Endometrium (tissue), 2 donors: ENCODE measurements around the gene CTSZ.

Source experiments
- FAIRE-seq: peaks from 2 replicates; lab custom pipeline; 2012; peaks lifted over from hg19 to GRCh38; lab: Jason Lieb, UNC
- donor health status: control.
- donor health status: control.

The CTSZ gene

DNA sequence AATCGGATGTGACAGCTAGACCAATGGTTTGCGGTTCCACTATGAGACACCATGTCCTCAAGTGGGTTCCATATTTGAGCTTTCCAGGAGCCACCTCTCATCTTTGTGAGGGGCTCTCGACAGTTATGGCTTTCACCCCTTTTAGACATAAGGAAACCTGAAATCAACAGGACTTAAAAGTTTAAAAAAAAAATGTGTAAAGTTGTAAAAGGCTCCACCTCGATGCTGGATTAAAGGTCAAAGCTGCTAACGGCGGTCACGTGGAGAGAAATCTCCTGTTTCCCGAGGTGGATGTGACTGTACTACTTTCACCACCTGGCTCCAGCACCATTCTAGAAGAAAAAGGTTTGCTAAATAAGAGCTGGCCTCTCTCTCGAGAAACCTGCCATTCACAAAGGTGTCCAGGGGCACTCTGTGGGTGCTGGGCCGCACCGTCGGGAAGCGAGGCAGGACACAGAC is 24.5 kb upstream of the CTSZ start:
- no peak for FAIRE-seq

DNA sequence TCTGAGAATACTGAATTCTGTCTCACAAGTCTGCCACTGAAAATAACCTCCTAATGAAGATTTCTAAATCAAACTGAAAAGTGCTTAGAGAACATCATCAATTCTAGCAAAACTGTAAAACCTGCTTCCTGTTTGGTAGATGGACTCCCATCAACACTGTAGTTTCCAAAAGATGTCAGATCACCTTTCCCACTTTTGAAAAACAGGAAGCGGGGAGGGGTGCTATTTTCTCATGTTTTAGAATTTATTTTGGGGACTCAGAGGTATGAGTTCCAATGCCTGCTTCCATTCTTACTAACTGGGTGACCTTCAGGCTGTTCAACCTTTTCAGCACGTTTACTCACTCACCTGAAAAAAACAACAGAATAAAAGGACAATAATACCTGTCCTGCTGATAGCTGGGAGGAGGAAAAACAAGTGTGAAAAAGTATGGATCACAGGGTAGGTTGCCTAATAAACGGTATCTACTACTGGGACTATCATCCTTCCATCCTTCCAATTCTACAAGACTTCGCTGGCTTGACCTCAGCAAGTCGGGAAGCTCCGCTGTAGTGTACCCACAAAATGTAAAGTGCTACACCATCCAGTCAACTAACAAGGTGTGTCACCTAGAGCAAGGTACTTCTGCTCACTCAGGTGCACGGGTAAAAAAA is 24.0 kb upstream of the CTSZ start:
- no peak for FAIRE-seq

DNA sequence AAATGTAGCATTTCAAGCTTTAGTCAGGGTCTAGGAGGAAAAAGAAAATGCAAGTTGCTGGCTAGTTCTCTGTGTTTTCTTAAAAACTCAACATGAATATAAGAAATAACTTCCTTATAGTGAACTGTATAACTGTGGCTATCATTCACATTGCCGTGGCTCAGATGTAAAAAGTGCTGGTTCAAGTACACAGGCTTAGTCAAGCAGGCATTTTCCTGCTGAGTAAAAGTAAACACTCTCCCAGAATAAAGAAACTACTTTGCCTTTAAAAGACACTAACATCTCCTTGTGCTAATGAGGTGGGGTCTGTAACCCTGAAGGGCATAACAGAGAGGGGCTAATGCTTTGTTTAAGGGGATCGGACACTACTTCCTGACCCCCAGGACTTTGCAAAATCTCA is 21.8 kb upstream of the CTSZ start:
- no peak for FAIRE-seq

DNA sequence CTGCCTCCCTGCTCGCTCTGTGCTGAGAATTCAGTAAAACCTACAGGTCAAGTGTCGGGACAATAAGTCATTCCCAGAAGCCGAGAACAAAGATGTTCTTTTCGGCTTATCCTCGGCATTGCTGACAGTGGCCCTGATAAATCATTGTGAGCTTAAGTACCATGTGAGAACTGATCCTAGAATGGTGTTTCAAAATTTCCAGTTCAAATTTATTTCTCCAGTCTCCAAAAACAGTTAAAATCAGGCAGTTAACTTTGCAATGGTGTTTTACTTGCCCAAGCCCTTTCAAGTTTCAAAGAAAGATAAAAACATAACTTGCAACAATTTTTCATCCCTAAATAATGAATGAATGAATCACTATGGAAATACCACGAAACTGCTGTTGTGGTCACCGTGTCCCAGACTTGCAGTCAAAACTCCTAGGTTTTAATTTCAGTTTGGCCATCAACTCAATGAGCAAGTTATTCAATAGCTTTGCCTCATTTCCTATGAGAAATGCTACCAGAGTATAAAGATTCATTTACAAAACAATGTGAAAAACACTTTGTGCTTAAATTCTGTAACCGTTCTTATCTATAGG is 20.8 kb upstream of the CTSZ start:
- FAIRE-seq = no peak

DNA sequence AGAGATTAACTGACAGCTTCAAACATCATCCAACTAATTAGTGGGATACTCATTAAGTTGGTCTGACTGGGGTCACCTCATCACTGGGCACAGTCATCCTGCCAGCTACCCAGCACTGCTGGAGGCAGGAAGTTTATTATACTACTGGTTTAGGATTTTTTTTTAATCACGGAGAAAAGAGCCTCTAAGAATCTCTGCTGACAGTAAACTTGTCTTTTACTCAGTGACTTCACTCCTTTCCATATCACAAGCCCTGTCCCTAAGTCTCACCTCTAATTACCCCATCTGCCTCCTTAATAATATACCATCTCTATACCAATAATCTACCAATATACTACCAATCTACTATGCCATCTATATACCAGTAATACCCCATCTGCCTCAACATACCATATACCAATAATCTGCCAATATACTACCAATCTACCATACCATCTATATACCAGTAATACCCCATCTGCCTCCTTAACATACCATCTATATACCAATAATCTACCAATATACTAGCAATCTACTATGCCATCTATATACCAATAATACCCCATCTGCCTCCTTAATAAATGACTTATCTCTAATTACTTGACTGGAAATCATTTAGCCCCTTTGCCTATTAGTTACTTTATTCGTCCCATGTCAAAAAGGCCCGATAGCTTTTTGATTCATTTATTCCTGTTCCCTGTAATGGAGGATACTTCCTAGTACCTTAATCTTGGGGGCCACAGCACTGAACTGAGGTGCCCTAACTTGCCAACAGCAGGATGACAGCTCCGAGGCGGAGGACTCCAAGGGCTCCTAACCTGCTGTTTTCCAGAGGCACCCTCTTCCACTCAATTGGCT is 20.1 kb upstream of the CTSZ start:
- no peak for FAIRE-seq

DNA sequence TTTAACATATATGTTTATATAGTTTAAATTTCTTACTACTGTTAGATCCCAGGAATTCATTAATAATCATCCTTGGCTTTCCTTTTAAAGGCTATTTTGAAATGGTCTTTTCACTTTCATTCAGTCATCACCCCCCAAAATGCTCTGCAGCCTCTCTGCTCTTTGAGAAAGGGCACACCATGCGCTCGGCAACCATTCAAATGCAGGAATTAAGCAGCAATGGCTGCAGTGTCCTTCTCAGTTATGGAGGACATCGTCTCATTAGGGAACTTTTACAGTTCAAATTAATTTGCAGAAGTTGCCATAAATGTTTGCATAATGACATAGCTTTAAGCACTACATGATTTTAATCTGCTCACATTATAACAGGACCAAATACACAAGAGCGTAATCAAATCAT is 18.5 kb upstream of the CTSZ start:
- FAIRE-seq = no peak

DNA sequence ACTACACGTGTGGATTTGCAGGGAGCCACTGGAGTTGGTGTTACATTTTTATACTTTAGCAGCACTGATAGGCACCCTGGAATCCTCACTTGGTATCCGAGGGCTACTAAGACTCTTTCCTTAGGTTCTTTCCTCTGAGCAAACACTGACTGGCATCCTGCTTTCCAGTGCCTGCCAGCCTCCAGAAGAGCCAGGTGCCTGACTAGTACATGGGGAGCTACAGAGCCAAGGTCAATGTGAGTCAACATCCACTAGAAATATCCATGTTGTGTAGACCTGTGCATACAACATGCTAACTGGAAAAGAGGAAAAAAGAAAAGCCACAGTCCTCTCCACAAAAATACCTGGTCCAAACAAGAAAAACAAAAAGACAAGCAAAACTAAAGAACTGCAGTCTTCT is 18.0 kb upstream of the CTSZ start:
- no peak for FAIRE-seq

DNA sequence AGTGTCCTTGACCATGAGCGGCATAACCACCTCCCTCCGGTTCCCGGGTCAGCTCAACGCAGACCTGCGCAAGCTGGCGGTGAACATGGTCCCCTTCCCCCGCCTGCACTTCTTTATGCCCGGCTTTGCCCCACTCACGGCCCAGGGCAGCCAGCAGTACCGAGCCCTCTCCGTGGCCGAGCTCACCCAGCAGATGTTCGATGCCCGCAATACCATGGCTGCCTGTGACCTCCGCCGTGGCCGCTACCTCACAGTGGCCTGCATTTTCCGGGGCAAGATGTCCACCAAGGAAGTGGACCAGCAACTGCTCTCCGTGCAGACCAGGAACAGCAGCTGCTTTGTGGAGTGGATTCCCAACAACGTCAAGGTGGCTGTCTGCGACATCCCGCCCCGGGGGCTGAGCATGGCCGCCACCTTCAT is 17.1 kb upstream of the CTSZ start:
- FAIRE-seq = no peak

DNA sequence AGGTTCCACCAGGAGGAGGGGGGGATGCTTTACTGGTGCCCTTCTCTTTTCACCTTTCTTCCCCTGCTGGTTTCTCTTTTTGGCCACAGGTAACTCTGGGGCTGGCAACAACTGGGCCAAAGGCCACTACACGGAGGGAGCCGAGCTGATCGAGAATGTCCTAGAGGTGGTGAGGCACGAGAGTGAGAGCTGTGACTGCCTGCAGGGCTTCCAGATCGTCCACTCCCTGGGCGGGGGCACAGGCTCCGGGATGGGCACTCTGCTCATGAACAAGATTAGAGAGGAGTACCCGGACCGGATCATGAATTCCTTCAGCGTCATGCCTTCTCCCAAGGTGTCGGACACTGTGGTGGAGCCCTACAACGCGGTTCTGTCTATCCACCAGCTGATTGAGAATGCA is 16.6 kb upstream of the CTSZ start:
- no peak for FAIRE-seq

DNA sequence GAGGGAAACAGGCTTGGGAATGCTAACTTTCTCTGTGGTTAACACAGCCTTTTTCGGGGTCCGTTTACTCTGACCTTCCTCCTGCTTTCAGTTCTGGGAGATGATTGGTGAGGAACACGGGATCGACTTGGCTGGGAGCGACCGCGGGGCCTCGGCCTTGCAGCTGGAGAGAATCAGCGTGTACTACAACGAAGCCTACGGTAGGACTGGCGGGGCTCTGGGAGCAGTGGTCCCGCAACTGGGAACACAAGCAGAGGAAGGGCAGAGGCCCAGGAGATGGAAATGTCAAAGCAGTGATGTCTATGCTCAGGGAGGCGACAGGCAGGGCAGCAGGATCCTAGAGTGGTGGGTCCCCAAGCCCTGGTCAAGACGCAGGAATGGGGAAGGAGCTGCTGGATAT is 15.7 kb upstream of the CTSZ start:
- FAIRE-seq = no peak

DNA sequence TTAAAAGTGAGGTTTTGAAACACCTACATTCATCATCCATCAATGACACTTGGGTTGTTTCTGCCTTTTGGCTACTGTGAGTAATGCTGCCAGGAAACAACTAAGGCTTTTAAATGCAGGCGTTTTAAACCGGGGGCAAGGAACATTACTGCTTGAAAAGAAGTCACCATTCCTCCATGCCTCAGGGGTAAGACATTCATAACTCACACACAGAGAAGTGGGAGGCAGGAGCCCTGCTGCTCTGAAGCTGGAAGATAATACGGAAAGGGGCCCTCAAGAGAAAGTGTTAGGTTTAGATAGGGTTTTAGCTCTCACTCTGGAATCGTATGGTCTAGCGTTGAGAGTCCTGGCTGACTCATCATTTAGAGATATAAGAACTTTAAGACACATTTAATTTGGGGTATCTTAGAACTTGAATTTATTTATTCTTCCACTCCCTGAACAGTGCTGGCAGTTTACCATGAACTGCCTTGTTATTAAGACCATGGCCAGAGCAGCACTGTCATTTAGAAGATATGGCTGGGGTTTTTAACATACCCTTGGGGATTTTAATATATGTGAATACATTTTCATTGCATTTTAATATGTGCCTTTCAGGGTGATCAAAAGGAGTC is 14.0 kb upstream of the CTSZ start:
- no peak for FAIRE-seq

DNA sequence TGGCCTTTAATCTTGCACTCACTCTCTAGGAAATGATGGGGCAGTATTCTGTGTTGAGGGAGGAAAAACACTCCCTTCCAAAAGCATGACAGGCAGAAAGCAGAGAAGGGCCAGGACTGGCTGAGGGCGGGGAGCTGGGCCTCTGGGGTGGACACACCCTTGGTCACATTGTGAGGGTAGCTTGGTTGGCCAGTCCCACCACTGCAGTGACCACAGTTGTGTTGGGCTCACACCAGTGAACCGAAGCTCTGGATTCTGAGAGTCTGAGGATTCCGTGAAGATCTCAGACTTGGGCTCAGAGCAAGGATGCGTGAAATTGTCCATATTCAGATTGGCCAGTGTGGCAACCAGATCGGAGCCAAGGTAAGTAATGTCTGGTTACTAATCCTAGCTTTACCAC is 12.2 kb upstream of the CTSZ start, which contains the start of gene TUBB1:
Gene TUBB1 (plus strand): TSS at position 213 of the 400 bp plus-strand sequence. CDS start 94 bp downstream, at position 307.
- no peak for FAIRE-seq

DNA sequence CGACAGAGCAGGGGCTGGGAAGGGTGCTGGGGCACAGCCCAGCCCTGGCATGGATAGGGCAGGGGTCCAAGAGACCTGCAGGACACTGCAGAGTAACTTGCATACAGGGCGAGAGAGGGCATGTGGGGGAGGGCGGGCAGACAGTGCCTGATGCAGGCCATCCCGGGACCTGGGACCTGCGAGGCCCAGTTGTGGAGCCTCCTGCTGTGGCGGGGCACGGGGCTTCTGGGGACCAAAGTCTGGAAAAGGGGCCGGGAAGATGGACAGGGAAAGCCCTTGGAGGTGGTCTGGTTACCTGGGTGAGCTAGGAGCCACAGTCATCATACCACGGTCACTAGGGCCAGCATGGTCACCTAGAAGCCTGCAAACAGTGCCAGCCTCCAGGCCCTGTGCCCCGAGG is 11.8 kb upstream of the CTSZ start:
- no peak for FAIRE-seq

DNA sequence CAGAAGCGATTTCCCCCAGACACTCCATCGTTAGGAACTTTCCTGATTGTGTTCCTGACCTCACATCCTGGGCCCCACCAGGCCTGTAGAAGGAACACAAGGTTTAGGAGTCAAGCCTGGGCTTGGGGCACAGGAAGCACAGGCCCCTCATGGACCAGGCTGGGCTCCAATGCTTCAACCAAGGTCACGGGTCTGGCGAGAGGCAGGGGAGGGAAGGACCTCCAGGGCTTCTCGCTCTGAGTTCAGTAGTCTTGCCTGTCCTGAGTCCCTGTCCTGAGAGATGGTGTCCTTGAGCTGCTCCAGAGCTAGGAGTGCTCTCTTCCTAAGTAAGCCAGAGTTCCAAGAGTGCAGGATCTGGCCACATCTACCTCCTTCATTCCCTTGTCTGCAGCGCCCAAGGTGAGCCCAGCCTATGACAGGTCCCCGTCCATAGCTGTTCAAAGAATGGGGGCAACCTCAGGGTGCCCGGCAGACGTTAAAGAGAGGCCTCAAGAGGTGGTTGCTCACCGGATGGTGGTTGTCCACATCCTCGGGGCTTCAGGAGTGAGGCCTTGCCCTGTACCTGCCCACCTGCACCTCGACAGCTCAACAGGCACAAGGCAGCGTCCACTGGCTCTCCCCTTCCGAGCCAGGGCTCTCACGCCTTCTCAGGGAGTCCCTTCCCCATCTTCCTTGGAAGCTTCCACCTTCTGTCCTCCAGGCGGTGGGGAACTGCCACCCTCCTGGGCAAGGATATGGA is 10.6 kb upstream of the CTSZ start:
- FAIRE-seq = no peak

DNA sequence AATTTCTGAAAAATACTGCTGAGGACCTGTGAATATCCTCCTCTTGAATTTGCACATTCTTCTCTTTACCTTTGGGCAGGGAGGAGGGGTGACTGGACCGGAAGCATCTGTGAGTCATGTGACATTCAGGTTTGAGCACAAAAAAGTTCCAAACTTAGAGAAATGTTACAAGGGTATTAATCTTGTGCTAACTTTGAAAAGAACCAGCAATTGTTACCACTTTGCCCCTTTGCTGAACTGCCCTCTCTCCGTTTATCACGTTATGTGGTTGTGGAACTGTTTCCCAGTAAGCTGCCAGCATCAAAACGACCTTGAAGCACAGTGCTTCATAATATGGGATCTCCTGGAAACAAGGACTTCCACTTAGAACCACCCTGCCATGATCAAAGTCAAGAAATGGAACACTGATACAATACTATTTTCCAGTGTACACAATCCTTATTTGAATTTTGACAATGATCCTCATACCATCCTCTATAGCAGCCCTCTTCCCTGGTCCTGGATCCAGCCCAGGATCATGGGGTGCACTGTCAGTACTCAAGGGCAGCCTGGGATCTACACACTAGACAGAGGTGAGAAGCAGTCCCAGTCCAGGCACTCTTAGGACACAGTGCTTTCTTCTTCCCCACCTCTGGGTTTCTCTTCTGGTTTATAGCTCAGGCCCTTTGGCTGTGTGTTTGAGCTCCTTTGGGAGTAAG is 9.9 kb upstream of the CTSZ start:
- FAIRE-seq = no peak

DNA sequence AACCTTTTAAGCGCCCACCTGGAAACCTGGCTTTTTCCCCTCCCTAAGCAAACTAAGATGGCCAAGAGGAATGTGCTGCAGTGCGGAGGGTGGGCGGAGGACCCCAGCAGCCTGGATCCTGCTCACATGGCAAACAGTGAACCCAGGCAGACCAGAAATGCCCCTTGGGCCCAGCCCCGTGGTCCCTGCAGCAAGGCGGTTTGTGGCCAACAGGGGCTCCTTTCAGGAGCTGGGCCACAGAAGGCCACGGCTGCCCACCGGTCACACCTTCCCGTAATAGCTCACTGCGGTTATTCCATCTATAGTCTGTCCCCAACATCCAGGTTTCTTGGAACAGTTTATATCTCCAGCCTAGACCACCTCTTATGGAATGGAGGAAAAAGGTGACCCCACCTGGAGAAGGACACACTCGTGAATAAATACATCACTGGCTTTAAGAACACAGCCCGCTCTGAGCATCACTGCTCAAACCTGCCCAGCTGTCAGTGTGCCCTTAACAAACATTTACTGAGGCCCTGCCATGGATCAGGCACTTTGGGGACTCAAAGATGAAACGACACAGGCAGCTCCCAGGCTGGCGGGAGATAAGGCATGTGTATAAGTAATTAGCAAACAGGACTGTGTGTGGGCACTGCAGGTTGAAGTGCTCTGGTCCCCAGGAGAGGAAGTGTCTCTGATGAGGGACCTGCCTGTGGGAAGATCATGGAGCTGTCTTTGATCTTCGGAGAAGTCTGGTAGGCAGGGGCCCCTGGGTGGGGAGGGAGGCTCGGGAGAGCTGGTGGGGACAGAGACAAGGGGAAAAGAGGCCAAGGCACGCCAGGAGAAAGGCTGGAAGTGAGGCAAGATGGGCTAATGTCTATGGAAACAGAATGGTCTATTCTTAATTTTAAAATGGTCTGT is 9.0 kb upstream of the CTSZ start:
- FAIRE-seq = no peak

DNA sequence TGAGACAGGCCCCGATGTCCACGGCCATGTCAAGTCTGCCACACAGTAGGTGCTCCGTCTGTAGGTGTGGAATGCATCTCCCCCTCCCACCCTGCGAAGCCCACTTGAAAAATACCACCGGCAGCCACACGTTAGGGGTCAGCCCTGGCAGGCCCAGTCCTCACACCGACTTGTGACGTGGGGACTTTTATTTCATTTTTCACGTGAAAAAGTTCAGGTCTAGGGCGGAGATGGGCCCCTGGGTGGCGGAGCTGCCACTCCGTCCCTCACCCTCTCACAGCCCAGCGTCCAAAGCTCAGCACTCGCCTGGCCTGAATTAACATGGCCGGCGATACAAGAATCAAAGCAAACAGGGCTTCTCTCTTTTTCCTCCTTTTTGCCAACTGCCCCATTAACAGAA is 8.4 kb upstream of the CTSZ start:
- FAIRE-seq = no peak

DNA sequence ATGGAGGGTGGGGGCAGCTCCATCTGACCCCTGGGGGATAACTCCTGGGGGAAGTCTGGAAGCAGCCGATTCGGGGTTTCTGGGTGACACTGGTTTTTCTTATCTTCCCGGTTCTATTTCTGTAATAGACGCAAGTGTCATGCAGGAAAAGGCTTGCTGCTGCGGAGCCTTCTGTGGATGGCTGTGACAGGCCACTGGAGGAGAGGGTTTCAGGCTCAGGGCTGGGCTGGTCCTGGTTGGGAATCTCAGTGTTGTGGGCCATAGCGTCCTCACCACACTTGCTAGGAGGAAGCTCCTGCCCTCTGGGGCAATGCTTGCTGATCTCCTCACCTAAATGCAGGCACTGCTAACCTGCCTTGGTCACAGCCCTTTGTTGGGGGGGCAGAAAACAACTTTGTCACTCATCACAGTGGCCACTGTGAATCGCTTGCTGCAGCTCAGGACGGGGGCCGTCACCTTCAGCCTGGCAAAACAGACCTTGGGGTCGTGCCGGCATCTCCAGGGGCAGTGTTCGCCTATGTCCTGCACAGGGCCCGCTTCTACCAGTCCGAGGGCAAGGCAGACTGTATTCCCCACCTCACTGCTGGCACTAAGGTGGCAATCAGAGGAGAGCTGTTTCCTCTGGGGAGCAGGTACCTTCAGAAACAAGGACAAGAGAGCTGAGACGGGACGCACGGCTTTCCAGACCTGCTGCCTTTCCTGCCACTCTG is 7.8 kb upstream of the CTSZ start:
- FAIRE-seq = no peak

DNA sequence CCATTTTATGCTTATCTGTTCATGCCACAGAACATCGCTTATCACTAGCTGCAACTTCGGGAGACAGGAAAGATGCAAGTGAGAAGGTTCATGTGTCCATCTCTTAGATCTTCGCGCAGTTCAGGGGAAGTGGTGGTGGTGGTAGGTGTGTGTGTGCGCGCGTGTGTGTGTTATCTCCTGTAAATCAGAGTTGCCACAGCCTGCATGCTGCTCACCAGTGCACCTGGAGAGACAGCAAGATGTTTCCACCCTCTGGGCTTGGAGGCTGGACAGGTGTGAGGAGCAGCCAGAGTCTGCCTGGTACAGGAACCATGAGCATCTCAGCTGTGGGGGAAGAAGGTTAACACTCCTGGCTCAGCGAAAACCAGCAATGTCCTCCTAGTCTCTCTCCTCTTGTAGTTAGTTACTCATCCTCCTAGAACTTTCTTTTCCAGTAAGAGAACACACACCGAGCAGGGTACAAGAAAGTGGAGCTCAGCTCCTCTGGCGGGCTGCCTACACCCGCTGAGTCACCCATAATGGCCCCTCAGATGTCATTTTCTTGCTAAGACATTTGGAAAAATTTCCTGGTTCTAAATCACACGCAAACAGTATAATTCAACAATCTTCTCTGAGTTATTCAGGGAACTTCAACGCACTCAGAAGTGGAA is 7.0 kb upstream of the CTSZ start:
- FAIRE-seq = no peak
